H1 (cell line): ENCODE data around the gene FBLN2. TPM values are rescaled to one million over a fixed set of nuclear protein-coding genes. Genes with fewer than 3 reads are reported as not detected.

Source experiments
- CTCF ChIA-PET: fragments of 300-600 bp; sonication (Branson Sonifier 250); formaldehyde crosslinking; loops from one replicate; lab custom pipeline; 2021; ENCODE audit not compliant: partially characterized antibody; lab: Charles Lee
- POLR2A ChIA-PET: fragments of 300-600 bp; sonication (Branson Sonifier 250); formaldehyde crosslinking; loops from one replicate; lab custom pipeline; 2021; ENCODE audit warnings: inconsistent platforms; ENCODE audit not compliant: partially characterized antibody; lab: Charles Lee
- DNase-seq, 2 experiments: peaks; one replicate each; pipeline versions ENCODE4 v3.0.0 to v3.0.0-alpha.2; 2010 to 2022; ENCODE audit warnings: low spot score in 2 of 2, low read depth in 1 of 2, mixed read lengths in 1 of 2
- FAIRE-seq: peaks from 2 replicates; lab custom pipeline; 2011; peaks lifted over from hg19 to GRCh38; lab: Jason Lieb, UNC
- H2AFZ ChIP-seq: 2 replicates; pipeline ENCODE4 v1.8.1; 2012; ENCODE audit warnings: low read length, inconsistent platforms
- H2AK5ac ChIP-seq: 2 replicates; pipeline ENCODE4 v1.6.1; 2013; ENCODE audit warnings: low read depth, low read length
- H2BK120ac ChIP-seq: replicated peaks from 2 replicates; pipeline ENCODE3; 2013; ENCODE audit warnings: low read depth, low read length, inconsistent platforms
- H2BK12ac ChIP-seq: 2 replicates; pipeline ENCODE4 v1.6.1; 2013; ENCODE audit warnings: low read depth, low read length
- H2BK15ac ChIP-seq: 2 replicates; pipeline ENCODE4 v1.6.1; 2013; ENCODE audit warnings: low read length
- H2BK20ac ChIP-seq: 2 replicates; pipeline ENCODE4 v1.6.1; 2013; ENCODE audit warnings: low read length
- H2BK5ac ChIP-seq: 2 replicates; pipeline ENCODE4 v1.6.1; 2013; ENCODE audit warnings: low read depth, low read length
- H3K14ac ChIP-seq: 2 replicates; pipeline ENCODE4 v1.6.1; 2013; ENCODE audit warnings: inconsistent platforms; ENCODE audit not compliant: insufficient read length
- H3K18ac ChIP-seq: 2 replicates; pipeline ENCODE4 v1.6.1; 2013; ENCODE audit warnings: low read length; ENCODE audit errors: extremely low read depth
- H3K23ac ChIP-seq: 2 replicates; pipeline ENCODE4 v1.6.1; 2013; ENCODE audit warnings: inconsistent platforms; ENCODE audit not compliant: insufficient read length
- H3K23me2 ChIP-seq: 2 replicates; pipeline ENCODE4 v1.6.1; 2013; ENCODE audit warnings: low read depth, low read length
- H3K27ac ChIP-seq: 2 replicates; pipeline ENCODE4 v1.6.1; 2011; ENCODE audit warnings: low read depth, low read length, inconsistent platforms
- H3K27me3 ChIP-seq, 4 experiments: replicated peaks in 1 of 4; 1 replicate in 1 of 4; 2 replicates in 3 of 4; pipeline versions ENCODE4 v1.6.1 to v1.8.1; 2011 to 2013; ENCODE audit warnings: low read length in 3 of 4, mild to moderate bottlenecking in 3 of 4, inconsistent platforms in 2 of 4, mixed read lengths in 2 of 4, moderate library complexity in 1 of 4; ENCODE audit not compliant: control insufficient read depth in 3 of 4, insufficient read depth in 3 of 4; ENCODE audit errors: extremely low read depth in 1 of 4
- H3K36me3 ChIP-seq, 4 experiments: 2 replicates each; pipeline versions ENCODE4 v1.6.1 to v1.8.1; 2011 to 2013; ENCODE audit warnings: mild to moderate bottlenecking in 4 of 4, low read length in 3 of 4, moderate library complexity in 2 of 4, control low read depth in 1 of 4, inconsistent platforms in 1 of 4; ENCODE audit not compliant: insufficient read depth in 4 of 4, control insufficient read depth in 2 of 4
- H3K4ac ChIP-seq: replicated peaks from 2 replicates; pipeline ENCODE3; 2013; ENCODE audit warnings: low read length, low read depth, mixed read lengths, inconsistent platforms; ENCODE audit not compliant: insufficient read length
- H3K4me1 ChIP-seq, 4 experiments: replicated peaks in 1 of 4; 1 replicate in 1 of 4; 2 replicates in 3 of 4; pipeline versions ENCODE4 v1.6.1 to v1.8.1; 2011 to 2013; ENCODE audit warnings: low read length in 3 of 4, inconsistent platforms in 2 of 4, mixed read lengths in 1 of 4; ENCODE audit not compliant: insufficient read depth in 4 of 4, control insufficient read depth in 3 of 4
- H3K4me2 ChIP-seq, 2 experiments: 2 replicates each; pipeline versions ENCODE4 v1.6.1 to v1.8.1; 2011 to 2013; ENCODE audit warnings: low read depth in 2 of 2, low read length in 2 of 2, control low read depth in 1 of 2, inconsistent platforms in 1 of 2, mild to moderate bottlenecking in 1 of 2; ENCODE audit not compliant: insufficient read depth in 1 of 2
- H3K4me3 ChIP-seq, 4 experiments: fragments of 200-600, 300-600 bp in 1 of 4; sonication (generic), shearing (Covaris generic), sonication (Bioruptor Twin) in 1 of 4; 2 replicates each; pipeline versions ENCODE4 v1.5.1 to v1.8.1; 2011 to 2016; ENCODE audit warnings: low read length in 4 of 4, low read depth in 3 of 4, control low read depth in 2 of 4, inconsistent platforms in 2 of 4, mild to moderate bottlenecking in 2 of 4, mixed read lengths in 1 of 4, moderate library complexity in 1 of 4; ENCODE audit not compliant: insufficient read depth in 2 of 4; ENCODE audit errors: extremely low read depth in 1 of 4
- H3K56ac ChIP-seq: replicated peaks from 2 replicates; pipeline ENCODE3; 2013; ENCODE audit warnings: low read depth, mild to moderate bottlenecking, mixed read lengths, low read length, inconsistent platforms; ENCODE audit not compliant: insufficient read length
- H3K79me1 ChIP-seq: 2 replicates; pipeline ENCODE4 v1.6.1; 2013; ENCODE audit warnings: low read depth, low read length, control low read depth
- H3K79me2 ChIP-seq, 2 experiments: 2 replicates each; pipeline versions ENCODE4 v1.6.1 to v1.8.1; 2012 to 2013; ENCODE audit warnings: low read length in 2 of 2, mild to moderate bottlenecking in 2 of 2, inconsistent platforms in 1 of 2; ENCODE audit not compliant: insufficient read depth in 2 of 2, control insufficient read depth in 1 of 2
- H3K9ac ChIP-seq, 4 experiments: replicated peaks in 1 of 4; 1 replicate in 1 of 4; 2 replicates in 3 of 4; pipeline versions ENCODE4 v1.6.1 to v1.8.1; 2011 to 2013; ENCODE audit warnings: low read depth in 3 of 4, low read length in 3 of 4, control low read depth in 2 of 4, mild to moderate bottlenecking in 2 of 4, moderate library complexity in 2 of 4, inconsistent platforms in 1 of 4; ENCODE audit errors: extremely low read depth in 1 of 4
- H3K9me3 ChIP-seq, 2 experiments: 2 replicates each; pipeline versions ENCODE4 v1.6.1 to v1.8.1; 2012 to 2013; ENCODE audit warnings: mild to moderate bottlenecking in 2 of 2, moderate library complexity in 2 of 2, control low read depth in 1 of 2, inconsistent platforms in 1 of 2, low read depth in 1 of 2, low read length in 1 of 2, mixed read lengths in 1 of 2; ENCODE audit not compliant: insufficient read depth in 2 of 2
- H4K20me1 ChIP-seq, 2 experiments: replicated peaks in 1 of 2; 2 replicates each; pipeline versions ENCODE3 to v1.8.1; 2011 to 2013; ENCODE audit warnings: inconsistent platforms in 2 of 2, low read length in 2 of 2, mild to moderate bottlenecking in 1 of 2; ENCODE audit not compliant: insufficient read depth in 2 of 2, control insufficient read depth in 1 of 2
- H4K5ac ChIP-seq: 2 replicates; pipeline ENCODE4 v1.6.1; 2013; ENCODE audit warnings: low read length, low read depth, mixed read lengths, inconsistent platforms; ENCODE audit not compliant: insufficient read length
- H4K8ac ChIP-seq: 2 replicates; pipeline ENCODE4 v1.8.0; 2013; ENCODE audit warnings: mild to moderate bottlenecking, moderate library complexity, low read length, inconsistent platforms; ENCODE audit not compliant: insufficient read depth; ENCODE audit errors: extremely low read depth
- H4K91ac ChIP-seq: replicated peaks from 2 replicates; pipeline ENCODE3; 2013; ENCODE audit warnings: low read length, mixed read lengths, inconsistent platforms; ENCODE audit not compliant: insufficient read length
- ASH2L ChIP-seq: fragments of 200-600, 300-600 bp; sonication (generic); IDR thresholded peaks from one replicate; pipeline ENCODE4 v1.7.1; 2017; ENCODE audit warnings: low read length
- ATF3 ChIP-seq: IDR thresholded peaks from 2 replicates; pipeline ENCODE4 v1.6.1; 2011; ENCODE audit warnings: low read depth, mild to moderate bottlenecking, low read length; ENCODE audit not compliant: insufficient read depth
- BRCA1 ChIP-seq: IDR thresholded peaks from 2 replicates; pipeline ENCODE4 v1.6.1; 2012; ENCODE audit warnings: low read depth, low read length, improper control_type of control experiment
- CBX8 ChIP-seq: fragments of 300-800, 300-1000 bp; sonication (generic); IDR thresholded peaks from 2 replicates; pipeline ENCODE4 v1.7.1; 2016; ENCODE audit warnings: low read depth, low read length, borderline replicate concordance
- CREB1 ChIP-seq: IDR thresholded peaks from 2 replicates; pipeline ENCODE4 v1.6.1; 2012; ENCODE audit warnings: inconsistent platforms
- KDM4A ChIP-seq: IDR thresholded peaks from one replicate; pipeline ENCODE4 v1.7.1; 2012; ENCODE audit warnings: low read depth, mild to moderate bottlenecking, moderate library complexity, low read length, inconsistent platforms; ENCODE audit not compliant: severe bottlenecking
- KDM5A ChIP-seq: fragments of 200-600 bp; IDR thresholded peaks from 2 replicates; pipeline ENCODE4 v1.7.1; 2012; ENCODE audit warnings: mild to moderate bottlenecking, low read length, inconsistent platforms, mixed read lengths
- NANOG ChIP-seq: IDR thresholded peaks from 2 replicates; pipeline ENCODE4 v1.6.1; 2011; ENCODE audit warnings: low read length, low read depth, mild to moderate bottlenecking, inconsistent platforms; ENCODE audit not compliant: insufficient read depth, poor library complexity, severe bottlenecking
- RFX5 ChIP-seq: IDR thresholded peaks from 2 replicates; pipeline ENCODE4 v1.6.1; 2011; ENCODE audit warnings: low read depth, low read length, improper control_type of control experiment, borderline replicate concordance
- SIN3A ChIP-seq, 2 experiments: IDR thresholded peaks in 1 of 2; conservative IDR thresholded peaks in 1 of 2; 2 replicates each; pipeline ENCODE4 v1.6.1; 2011 to 2012; ENCODE audit warnings: low read length in 2 of 2, improper control_type of control experiment in 1 of 2, low read depth in 1 of 2, mild to moderate bottlenecking in 1 of 2
- SIRT6 ChIP-seq: IDR thresholded peaks from one replicate; pipeline ENCODE4 v1.7.1; 2012; ENCODE audit warnings: low read length, inconsistent platforms
- TAF1 ChIP-seq: IDR thresholded peaks from 2 replicates; pipeline ENCODE4 v1.6.1; 2011; ENCODE audit warnings: mild to moderate bottlenecking, low read depth, low read length
- TAF7 ChIP-seq: optimal IDR thresholded peaks from 2 replicates; pipeline ENCODE3; 2011; ENCODE audit warnings: low read depth, mild to moderate bottlenecking, inconsistent platforms, low read length, moderate library complexity, borderline replicate concordance
- TBP ChIP-seq: IDR thresholded peaks from 2 replicates; pipeline ENCODE4 v1.6.1; 2011; ENCODE audit warnings: low read depth, low read length, improper control_type of control experiment
- WGBS, 2 experiments: shearing (Covaris generic) in 1 of 2; methylation state at CpG; one replicate each; pipeline versions ENCODE4 v1.1.6 to v1.1.7; 2013 to 2015; ENCODE audit warnings: low lambda C conversion rate in 2 of 2, mixed read lengths in 2 of 2, inconsistent platforms in 1 of 2, low coverage in 1 of 2, missing lambda C conversion rate in 1 of 2; ENCODE audit not compliant: insufficient replicate concordance in 2 of 2, insufficient coverage in 1 of 2, insufficient read length in 1 of 2; ENCODE audit errors: extremely low coverage in 1 of 2, missing lambda C conversion rate in 1 of 2; 5-methylcytosine and 5-hydroxymethylcytosine counted together
- polyA plus RNA-seq, 7 experiments: library from polyadenylated mRNA; depleted of rRNA in 3 of 7; stranded (reverse) in 5 of 7; unstranded in 2 of 7; fragments of >200 nt in 5 of 7; fragments of 200-250 nt in 2 of 7; gene quantifications; 1 replicate in 5 of 7; 2 replicates in 1 of 7; 4 replicates in 1 of 7; pipeline versions ENCODE4 v1.2.1 to v1.2.3, GENCODE V29; 2011 to 2013; ENCODE audit warnings: missing spikeins in 2 of 7, mixed read lengths in 2 of 7
- total RNA-seq: library from RNA; stranded (reverse); fragmentation: NEBNext Ultra II Directional; extraction: Animal tissue kit (Norgen Biotek cat#: 25700); gene quantifications from 2 replicates; pipeline ENCODE4 v1.2.1, GENCODE V29; 2021

FBLN2 gene
- total and polyA plus RNA-seq, 2 of the 8 experiments (the other 6 are each of a cell fraction or from before 2014, with no cell fraction given): 17.4 to 24.2 TPM

DNA sequence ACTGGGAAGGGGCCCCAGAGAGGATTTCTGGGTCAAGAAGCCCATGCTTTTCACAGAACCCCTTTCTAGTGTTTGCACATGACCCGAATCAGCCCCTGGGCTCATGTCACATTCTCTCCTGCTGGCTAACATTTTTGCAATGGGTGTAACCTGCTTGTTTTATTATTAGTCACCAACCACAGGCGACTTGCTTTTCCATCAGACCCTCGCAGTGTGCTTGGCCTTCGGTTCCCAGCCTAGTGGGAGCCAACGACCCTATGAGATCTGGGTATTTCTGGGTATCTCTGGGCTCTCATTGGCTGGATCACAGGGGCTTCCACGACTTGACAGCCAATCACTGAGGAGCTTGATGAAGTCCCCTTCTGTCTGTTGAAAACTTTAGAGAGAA, 11.0 kb upstream of the FBLN2 start:
- H4K91ac ChIP-seq: no peak overlapping the region
- no peaks in the 10 kb centered on the region for H3K79me1 ChIP-seq
- H3K79me2 ChIP-seq: no peaks in the 10 kb centered on the region
- H3K36me3 ChIP-seq: no peaks in the 10 kb centered on the region
- H3K14ac ChIP-seq: no peak overlapping the region
- H3K4me2 ChIP-seq: no peak overlapping the region
- H2BK15ac ChIP-seq: no peak overlapping the region
- no peaks in the 10 kb centered on the region for H3K9me3 ChIP-seq
- H3K9ac ChIP-seq: no peak overlapping the region
- H3K4me3 ChIP-seq: no peak overlapping the region
- DNase-seq: no peak
- peaks cover 0 to 5% (median 1%) of the 10 kb centered on the region in 4 experiments; a peak in 2 of 7 replicates for H3K4me1 ChIP-seq
- H2AK5ac ChIP-seq: no peak overlapping the region
- no peak overlapping the region for H2BK12ac ChIP-seq
- no peaks in the 10 kb centered on the region for H3K23me2 ChIP-seq
- H3K27me3 ChIP-seq: no peaks in the 10 kb centered on the region
- H2BK120ac ChIP-seq: no peak overlapping the region
- no peak overlapping the region for H3K18ac ChIP-seq
- ChIA-PET POLR2A (no interaction called here), CTCF (interaction anchor here (0.6 to 51.2 kb wide), 11 partner anchors 9 to 1402 kb away, joined by 3 to 856 read pairs (median 4); no protein-coding TSS in a partner anchor)
- H3K27ac ChIP-seq: no peak overlapping the region
- no peak for FAIRE-seq
- H3K23ac ChIP-seq: no peak overlapping the region
- H3K56ac ChIP-seq: no peak overlapping the region
- no peak overlapping the region for H2BK20ac ChIP-seq
- H4K20me1 ChIP-seq: no peaks in the 10 kb centered on the region
- no peak overlapping the region for H4K5ac ChIP-seq
- no peak overlapping the region for H3K4ac ChIP-seq
- H2BK5ac ChIP-seq: no peak overlapping the region
- no peak overlapping the region for H2AFZ ChIP-seq
- H4K8ac ChIP-seq: no peak overlapping the region
- 88% methylated on average over 6 of the region's 6 CpGs; no CpG with 5 or more reads in 1 of the 2 experiments for WGBS, 2 experiments
- no peak for TF ChIP-seq SIN3A (conservative IDR thresholded peaks at IDR 0.05 in 1 of 2, IDR thresholded peaks at IDR 0.05 in 1 of 2; ENCODE audit: low read depth in 1 of 2, low read length in 2 of 2)
- no peak for TF ChIP-seq KDM4A
- no peak for TF ChIP-seq TAF1
- no peak for TF ChIP-seq CREB1
- no peak for TF ChIP-seq NANOG
- no peak for TF ChIP-seq BRCA1
- no peak for TF ChIP-seq TAF7
- TF ChIP-seq TBP: no peak
- no peak for TF ChIP-seq CBX8
- no peak for TF ChIP-seq ATF3
- TF ChIP-seq SIRT6: no peak
- TF ChIP-seq KDM5A: no peak
- no peak for TF ChIP-seq ASH2L
- TF ChIP-seq RFX5: no peak
